Measurements from ENCODE around the gene TMEFF2. TPM values are rescaled to one million over a fixed set of nuclear protein-coding genes. Genes with fewer than 3 reads are reported as not detected.
"Not testable (repeated sequence)": the region's sequence is repeated elsewhere in the genome, so short reads cannot be mapped to it uniquely, and the experiment has no call there.

TMEFF2 gene
- total RNA-seq, 1 donor from 2014 or later, result not detected

- no peak for DNase-seq (ENCODE audit: extremely low spot score in 2 of 2)
- no peaks in the 10 kb centered on the region for H3K36me3 ChIP-seq
- no peaks in the 10 kb centered on the region for H3K4me1 ChIP-seq
- H3K9me3 ChIP-seq, result no peaks in the 10 kb centered on the region
- H3K27ac ChIP-seq, result no peak overlapping the region
- no peaks in the 10 kb centered on the region for H3K27me3 ChIP-seq
- intact Hi-C loops (cut with DNase I), result no loop called here
- H3K4me3 ChIP-seq, result no peak overlapping the region
- TF ChIP-seq CTCF (IDR thresholded peaks at IDR 0.05) (no peak), POLR2AphosphoS5 (IDR thresholded peaks at IDR 0.05; ENCODE audit: insufficient read depth in 1 of 2, low read depth in 1 of 2) (no peak), POLR2A (IDR thresholded peaks at IDR 0.05) (no peak)
Observed at GRCh38 chr2:192119536-192119935, 75.2 kb downstream of the TMEFF2 start.

GRCh38 chr2:192117705-192118104 is 77.0 kb downstream of the TMEFF2 start:
- no peaks in the 10 kb centered on the region for H3K36me3 ChIP-seq
- no peak overlapping the region for H3K27ac ChIP-seq
- H3K4me3 ChIP-seq, result no peak overlapping the region
- intact Hi-C loops (cut with DNase I), result no loop called here
- no peak for TF ChIP-seq CTCF (IDR thresholded peaks at IDR 0.05)
- TF ChIP-seq POLR2A (IDR thresholded peaks at IDR 0.05), result no peak
- no peak for TF ChIP-seq POLR2AphosphoS5 (IDR thresholded peaks at IDR 0.05; ENCODE audit: insufficient read depth in 1 of 2, low read depth in 1 of 2)
- H3K9me3 ChIP-seq, result no peaks in the 10 kb centered on the region
- no peak for DNase-seq (ENCODE audit: extremely low spot score in 2 of 2)
- no peaks in the 10 kb centered on the region for H3K27me3 ChIP-seq
- H3K4me1 ChIP-seq, result no peaks in the 10 kb centered on the region

GRCh38 chr2:192111536-192111935 is 83.2 kb downstream of the TMEFF2 start:
- DNase-seq (ENCODE audit: extremely low spot score in 2 of 2); intact Hi-C loops (cut with DNase I): not testable (repeated sequence)

GRCh38 chr2:192099742-192100141 is 95.0 kb downstream of the TMEFF2 start:
- H3K36me3 ChIP-seq, result no peaks in the 10 kb centered on the region
- DNase-seq (ENCODE audit: extremely low spot score in 2 of 2), result no peak
- TF ChIP-seq CTCF (IDR thresholded peaks at IDR 0.05), result no peak
- TF ChIP-seq POLR2AphosphoS5 (IDR thresholded peaks at IDR 0.05; ENCODE audit: insufficient read depth in 1 of 2, low read depth in 1 of 2), result no peak
- no peak for TF ChIP-seq POLR2A (IDR thresholded peaks at IDR 0.05)
- H3K9me3 ChIP-seq, result no peaks in the 10 kb centered on the region
- H3K4me3 ChIP-seq, result no peak overlapping the region
- H3K27ac ChIP-seq, result no peak overlapping the region
- H3K27me3 ChIP-seq, result no peaks in the 10 kb centered on the region
- H3K4me1 ChIP-seq, result no peaks in the 10 kb centered on the region
- intact Hi-C loops (cut with DNase I), result no loop called here

More at GRCh38 chr2:192111536-192111935, 83.2 kb downstream of the TMEFF2 start:
- not testable (repeated sequence) for H3K27ac ChIP-seq, H3K4me3 ChIP-seq, H3K4me1 ChIP-seq, H3K9me3 ChIP-seq, H3K36me3 ChIP-seq, H3K27me3 ChIP-seq

GRCh38 chr2:192098814-192099491 is 95.8 kb downstream of the TMEFF2 start:
- DNase-seq (ENCODE audit: extremely low spot score in 2 of 2), result no peak
- intact Hi-C loops (cut with DNase I), result no loop called here
- Histone ChIP-seq H3K4me3 (no peak overlapping the region), H3K36me3 (no peaks in the 10 kb centered on the region), H3K27ac (no peak overlapping the region), H3K4me1 (no peaks in the 10 kb centered on the region), H3K27me3 (no peaks in the 10 kb centered on the region), H3K9me3 (no peaks in the 10 kb centered on the region)
- TF ChIP-seq POLR2A (IDR thresholded peaks at IDR 0.05) (no peak), POLR2AphosphoS5 (IDR thresholded peaks at IDR 0.05; ENCODE audit: insufficient read depth in 1 of 2, low read depth in 1 of 2) (no peak), CTCF (IDR thresholded peaks at IDR 0.05) (no peak)
